ENCODE results near the gene CD300LF. TPM values are rescaled to one million over a fixed set of nuclear protein-coding genes. Genes with fewer than 3 reads are reported as not detected.

CD300LF gene
- total RNA-seq, 2 donors from 2014 or later, result 0.59 to 1.2 TPM

DNA sequence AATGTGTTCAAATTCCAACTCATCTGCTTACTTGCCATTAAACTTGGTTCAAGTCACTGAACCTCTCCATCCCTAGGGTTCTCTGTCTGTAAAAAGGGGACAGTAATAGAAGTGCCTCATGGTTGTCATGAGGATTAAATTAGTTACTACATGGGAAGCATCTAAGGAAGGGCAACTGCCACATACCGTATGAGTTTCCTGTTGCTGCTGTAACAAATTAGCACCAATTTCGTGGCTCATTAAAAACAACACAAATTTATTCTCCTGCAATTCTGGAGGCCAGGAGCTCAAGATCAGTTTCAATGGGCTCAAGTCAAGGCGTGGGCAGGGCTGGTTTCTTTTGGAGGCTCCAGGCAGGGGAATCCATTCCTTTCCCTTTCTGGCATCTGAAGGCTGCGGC, 18.6 kb downstream of the CD300LF start:
- no peaks in the 10 kb centered on the region for H3K4me1 ChIP-seq (replicated peaks)

DNA sequence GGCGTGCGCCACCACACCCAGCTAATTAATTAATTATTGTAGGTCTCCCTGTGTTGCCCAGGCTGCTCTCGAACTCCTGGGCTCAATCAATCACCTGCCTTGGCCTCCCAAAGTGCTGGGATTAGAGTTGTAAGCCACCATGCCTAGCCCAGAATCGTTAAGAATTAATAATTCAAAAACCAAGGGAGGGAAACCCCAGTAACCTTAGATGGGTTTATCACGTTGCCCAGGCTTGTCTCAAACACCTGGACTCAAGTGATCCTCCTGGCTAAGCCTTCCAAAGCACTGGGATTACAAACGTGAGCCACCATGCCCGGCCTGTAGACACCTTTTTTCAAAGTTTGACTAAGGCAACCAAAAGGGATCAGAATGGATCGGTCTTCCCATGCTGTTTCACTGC, 21.6 kb downstream of the CD300LF start:
- intact Hi-C loops (cut with DNase I), result no loop called here
- no peaks in the 10 kb centered on the region for H3K27me3 ChIP-seq (replicated peaks; ENCODE audit: insufficient read depth)
- H3K27ac ChIP-seq, result no peak overlapping the region
- no peak overlapping the region for H3K4me3 ChIP-seq
- 74% methylated on average over 8 of the region's 8 CpGs for WGBS
- no peaks in the 10 kb centered on the region for H3K4me1 ChIP-seq (replicated peaks)
- H3K36me3 ChIP-seq, result no peaks in the 10 kb centered on the region
- H3K9me3 ChIP-seq, result no peaks in the 10 kb centered on the region
- TF ChIP-seq, protein P1, sequence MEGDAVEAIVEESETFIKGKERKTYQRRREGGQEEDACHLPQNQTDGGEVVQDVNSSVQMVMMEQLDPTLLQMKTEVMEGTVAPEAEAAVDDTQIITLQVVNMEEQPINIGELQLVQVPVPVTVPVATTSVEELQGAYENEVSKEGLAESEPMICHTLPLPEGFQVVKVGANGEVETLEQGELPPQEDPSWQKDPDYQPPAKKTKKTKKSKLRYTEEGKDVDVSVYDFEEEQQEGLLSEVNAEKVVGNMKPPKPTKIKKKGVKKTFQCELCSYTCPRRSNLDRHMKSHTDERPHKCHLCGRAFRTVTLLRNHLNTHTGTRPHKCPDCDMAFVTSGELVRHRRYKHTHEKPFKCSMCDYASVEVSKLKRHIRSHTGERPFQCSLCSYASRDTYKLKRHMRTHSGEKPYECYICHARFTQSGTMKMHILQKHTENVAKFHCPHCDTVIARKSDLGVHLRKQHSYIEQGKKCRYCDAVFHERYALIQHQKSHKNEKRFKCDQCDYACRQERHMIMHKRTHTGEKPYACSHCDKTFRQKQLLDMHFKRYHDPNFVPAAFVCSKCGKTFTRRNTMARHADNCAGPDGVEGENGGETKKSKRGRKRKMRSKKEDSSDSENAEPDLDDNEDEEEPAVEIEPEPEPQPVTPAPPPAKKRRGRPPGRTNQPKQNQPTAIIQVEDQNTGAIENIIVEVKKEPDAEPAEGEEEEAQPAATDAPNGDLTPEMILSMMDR (IDR thresholded peaks at IDR 0.05), result no peak
- TF ChIP-seq POLR2A (IDR thresholded peaks at IDR 0.05) (no peak), POLR2AphosphoS5 (IDR thresholded peaks at IDR 0.05) (no peak)
- DNase-seq (ENCODE audit: low spot score), result no peak

More for the DNA sequence above, 18.6 kb downstream of the CD300LF start:
- no peak for TF ChIP-seq POLR2A (IDR thresholded peaks at IDR 0.05)
- TF ChIP-seq POLR2AphosphoS5 (IDR thresholded peaks at IDR 0.05), result no peak
- TF ChIP-seq, protein P1 (IDR thresholded peaks at IDR 0.05), result no peak
- H3K4me3 ChIP-seq, result no peak overlapping the region
- no peak for DNase-seq (ENCODE audit: low spot score)
- intact Hi-C loops (cut with DNase I), result no loop called here
- H3K9me3 ChIP-seq, result no peaks in the 10 kb centered on the region
- H3K27me3 ChIP-seq (replicated peaks; ENCODE audit: insufficient read depth), result no peaks in the 10 kb centered on the region
- WGBS, result 81% methylated on average over 4 of the region's 4 CpGs
- no peak overlapping the region for H3K27ac ChIP-seq
- no peaks in the 10 kb centered on the region for H3K36me3 ChIP-seq

DNA sequence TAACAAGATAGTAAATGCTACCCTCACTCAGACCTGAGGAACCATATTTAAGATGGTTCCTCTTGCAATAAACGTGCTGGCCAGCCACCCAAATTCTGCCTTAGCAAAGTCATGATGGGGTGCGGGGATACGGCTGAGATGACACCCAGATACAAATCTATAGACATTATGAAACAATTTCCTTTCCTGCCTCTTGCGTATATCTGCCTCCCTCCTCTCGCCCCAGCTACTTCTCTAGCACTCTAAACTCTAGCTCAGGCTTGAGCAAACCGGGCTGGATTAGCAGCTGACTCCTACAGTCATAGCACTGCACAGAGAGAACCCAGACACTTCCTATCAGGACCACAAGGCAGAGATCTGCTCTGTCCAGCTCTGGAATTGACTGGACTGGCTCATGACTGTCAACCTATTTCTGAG, 22.3 kb downstream of the CD300LF start:
- WGBS, result 69% methylated on average over 6 of the region's 6 CpGs
- H3K27me3 ChIP-seq (replicated peaks; ENCODE audit: insufficient read depth), result no peaks in the 10 kb centered on the region
- H3K9me3 ChIP-seq, result no peaks in the 10 kb centered on the region
- H3K36me3 ChIP-seq, result no peaks in the 10 kb centered on the region
- no peak overlapping the region for H3K4me3 ChIP-seq
- H3K4me1 ChIP-seq (replicated peaks), result no peaks in the 10 kb centered on the region
- no peak for DNase-seq (ENCODE audit: low spot score)
- H3K27ac ChIP-seq, result no peak overlapping the region
- intact Hi-C loops (cut with DNase I), result no loop called here
- TF ChIP-seq, protein P1 (IDR thresholded peaks at IDR 0.05), result no peak
- TF ChIP-seq POLR2AphosphoS5 (IDR thresholded peaks at IDR 0.05), result no peak
- no peak for TF ChIP-seq POLR2A (IDR thresholded peaks at IDR 0.05)

DNA sequence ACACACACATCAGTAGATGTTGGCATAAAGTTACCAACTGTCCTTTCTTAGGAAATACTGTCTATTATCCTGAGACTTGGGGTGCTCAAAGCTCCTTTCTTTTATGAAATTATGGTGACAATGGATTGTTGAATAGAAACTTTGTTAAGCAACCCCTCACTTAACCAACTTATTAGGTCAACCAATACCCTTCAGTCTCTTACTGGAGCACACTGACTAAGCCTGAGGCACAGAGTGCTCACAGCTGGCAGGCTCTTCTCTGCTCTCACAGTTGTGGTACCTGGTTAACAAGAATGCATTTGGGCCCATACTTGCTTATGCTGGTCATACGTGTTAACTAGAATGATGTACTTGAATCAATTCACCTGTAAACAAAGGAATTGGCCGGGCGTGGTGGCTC, 24.8 kb downstream of the CD300LF start:
- WGBS, result 84% methylated on average over 3 of the region's 3 CpGs
- H3K9me3 ChIP-seq, result no peaks in the 10 kb centered on the region
- H3K27ac ChIP-seq, result no peak overlapping the region
- no peak for TF ChIP-seq POLR2A (IDR thresholded peaks at IDR 0.05)
- TF ChIP-seq POLR2AphosphoS5 (IDR thresholded peaks at IDR 0.05), result no peak
- TF ChIP-seq, protein P1 (IDR thresholded peaks at IDR 0.05), result no peak
- no peaks in the 10 kb centered on the region for H3K27me3 ChIP-seq (replicated peaks; ENCODE audit: insufficient read depth)
- no peaks in the 10 kb centered on the region for H3K4me1 ChIP-seq (replicated peaks)
- no peaks in the 10 kb centered on the region for H3K36me3 ChIP-seq
- H3K4me3 ChIP-seq, result no peak overlapping the region
- intact Hi-C loops (cut with DNase I), result no loop called here
- DNase-seq (ENCODE audit: low spot score), result no peak

DNA sequence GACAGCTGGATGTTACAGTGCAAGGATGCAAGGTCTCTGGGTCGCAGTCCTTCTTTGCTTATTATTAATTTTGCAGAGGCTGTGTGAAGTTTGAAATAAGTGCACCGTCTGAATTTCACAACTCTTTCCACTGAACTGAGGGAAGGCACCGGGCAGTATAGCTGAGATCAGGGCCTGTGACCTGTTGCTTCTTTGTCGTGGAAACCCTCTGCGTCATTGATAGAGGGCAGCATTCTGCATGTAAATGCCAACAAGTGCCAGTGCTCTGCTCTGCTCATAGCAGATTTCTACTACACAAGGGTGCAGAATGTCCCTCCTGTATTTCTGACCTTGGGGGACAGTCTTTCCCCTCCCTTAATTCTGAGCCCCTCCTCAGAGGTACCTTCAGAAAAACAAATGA, 26.0 kb downstream of the CD300LF start:
- Histone ChIP-seq H3K27ac (no peak overlapping the region), H3K4me1 (replicated peaks) (no peaks in the 10 kb centered on the region), H3K27me3 (replicated peaks; ENCODE audit: insufficient read depth) (no peaks in the 10 kb centered on the region), H3K4me3 (no peak overlapping the region), H3K36me3 (no peaks in the 10 kb centered on the region), H3K9me3 (no peaks in the 10 kb centered on the region)
- no peak for TF ChIP-seq POLR2A (IDR thresholded peaks at IDR 0.05)
- TF ChIP-seq, protein P1 (IDR thresholded peaks at IDR 0.05), result no peak
- TF ChIP-seq POLR2AphosphoS5 (IDR thresholded peaks at IDR 0.05), result no peak
- DNase-seq (ENCODE audit: low spot score), result no peak
- WGBS, result 61% methylated on average over 5 of the region's 5 CpGs
- intact Hi-C loops (cut with DNase I), result no loop called here

All from prostate gland (tissue), 2 donors.